GM23338 (cell line): ENCODE data around the gene YPEL4. TPM values are rescaled to one million over a fixed set of nuclear protein-coding genes. Genes with fewer than 3 reads are reported as not detected.

Experiments
- ATAC-seq: fragments of 200-7000 bp; cut with Tn5 transposase; 3 replicates; pipeline ENCODE4 v1.9.1; 2020
- DNase-seq: peaks from one replicate; pipeline ENCODE4 v3.0.0-alpha.2; 2015; ENCODE audit warnings: low spot score
- H2AFZ ChIP-seq: fragments of 200-600 bp; sonication (generic); 2 replicates; pipeline ENCODE4 v1.8.0; 2016; ENCODE audit warnings: antibody characterized with exemption, mild to moderate bottlenecking, moderate library complexity
- H3F3A ChIP-seq: fragments of 200-600 bp; sonication (generic); replicated peaks from 2 replicates; pipeline ENCODE4 v1.8.0; 2017; ENCODE audit warnings: antibody characterized with exemption, mixed run types, low read depth
- H3K27ac ChIP-seq: fragments of 200-600 bp; sonication (generic); 2 replicates; pipeline ENCODE4 v1.6.1; 2016; ENCODE audit warnings: low read depth
- H3K27me3 ChIP-seq: fragments of 200-600 bp; sonication (generic); 2 replicates; pipeline ENCODE4 v1.8.0; 2016; ENCODE audit warnings: mild to moderate bottlenecking, mixed run types, moderate library complexity; ENCODE audit not compliant: insufficient read depth
- H3K36me3 ChIP-seq: fragments of 200-600 bp; sonication (generic); 2 replicates; pipeline ENCODE4 v1.8.0; 2016; ENCODE audit warnings: mild to moderate bottlenecking; ENCODE audit not compliant: insufficient read depth
- H3K4me1 ChIP-seq: fragments of 200-600 bp; sonication (generic); 2 replicates; pipeline ENCODE4 v1.8.0; 2016; ENCODE audit warnings: mild to moderate bottlenecking, moderate library complexity; ENCODE audit not compliant: insufficient read depth
- H3K4me2 ChIP-seq: fragments of 200-600 bp; sonication (generic); 2 replicates; pipeline ENCODE4 v1.7.1; 2017; ENCODE audit warnings: mixed run types
- H3K4me3 ChIP-seq: fragments of 200-600 bp; sonication (generic); 2 replicates; pipeline ENCODE4 v1.6.1; 2016; ENCODE audit warnings: mixed run types
- H3K79me2 ChIP-seq: fragments of 200-600 bp; sonication (generic); replicated peaks from 2 replicates; pipeline ENCODE4 v1.8.0; 2017; ENCODE audit warnings: mild to moderate bottlenecking; ENCODE audit not compliant: insufficient read depth
- H3K9me2 ChIP-seq: fragments of 200-600 bp; sonication (generic); 2 replicates; pipeline ENCODE4 v1.8.0; 2017; ENCODE audit not compliant: insufficient read depth
- H4K20me1 ChIP-seq: fragments of 200-600 bp; sonication (generic); replicated peaks from 2 replicates; pipeline ENCODE4 v1.8.0; 2017; ENCODE audit warnings: mild to moderate bottlenecking; ENCODE audit not compliant: insufficient read depth
- H3K27ac Mint-ChIP-seq: 2 replicates; pipeline ENCODE4 v1.8.0; 2020; ENCODE audit warnings: inconsistent platforms, mild to moderate bottlenecking, moderate library complexity, mixed read lengths
- H3K27me3 Mint-ChIP-seq: 3 replicates; pipeline ENCODE4 v1.8.0; 2022; ENCODE audit warnings: low read depth, mild to moderate bottlenecking, moderate library complexity, mixed read lengths, inconsistent platforms; ENCODE audit not compliant: insufficient read depth, poor library complexity
- H3K36me3 Mint-ChIP-seq: 3 replicates; pipeline ENCODE4 v1.8.0; 2021; ENCODE audit warnings: low read depth, mild to moderate bottlenecking, inconsistent platforms, moderate library complexity, mixed read lengths
- H3K4me1 Mint-ChIP-seq: 3 replicates; pipeline ENCODE4 v1.8.0; 2020; ENCODE audit warnings: mild to moderate bottlenecking, inconsistent platforms, mixed read lengths
- H3K4me3 Mint-ChIP-seq: 3 replicates; pipeline ENCODE4 v1.8.0; 2021; ENCODE audit warnings: moderate library complexity, mild to moderate bottlenecking, inconsistent platforms, mixed read lengths
- H3K9me3 Mint-ChIP-seq: 3 replicates; pipeline ENCODE4 v1.8.0; 2020; ENCODE audit warnings: moderate library complexity, mild to moderate bottlenecking, inconsistent platforms, mixed read lengths
- CREB1 ChIP-seq: fragments of 250-450 bp; sonication (Bioruptor Pico); IDR thresholded peaks from 2 replicates; pipeline ENCODE4 v1.5.0; 2020; ENCODE audit warnings: low read depth, mild to moderate bottlenecking, moderate library complexity
- CTCF ChIP-seq, 2 experiments: fragments of 200-600 bp in 1 of 2; sonication (generic) in 1 of 2; conservative IDR thresholded peaks; 2 replicates each; pipeline versions ENCODE4 v1.5.1 to v1.6.1; 2016 to 2017; ENCODE audit warnings: antibody characterized with exemption in 2 of 2, low read depth in 2 of 2, mild to moderate bottlenecking in 2 of 2, moderate library complexity in 1 of 2
- ETS1 ChIP-seq: IDR thresholded peaks from 2 replicates; pipeline ENCODE4 v1.6.1; 2016; ENCODE audit warnings: antibody characterized with exemption
- EZH2 ChIP-seq: fragments of 200-600 bp; sonication (generic); IDR thresholded peaks from one replicate; pipeline ENCODE4 v1.8.0; 2017; ENCODE audit warnings: antibody characterized with exemption, mild to moderate bottlenecking, low read depth; ENCODE audit not compliant: unreplicated experiment
- EZH2phosphoT487 ChIP-seq: fragments of 200-600 bp; sonication (generic); IDR thresholded peaks from one replicate; pipeline ENCODE4 v1.8.1; 2018; ENCODE audit warnings: antibody characterized with exemption; ENCODE audit not compliant: unreplicated experiment
- JUNB ChIP-seq: IDR thresholded peaks from one replicate; pipeline ENCODE4 v1.6.1; 2016; ENCODE audit warnings: antibody characterized with exemption; ENCODE audit not compliant: unreplicated experiment
- NANOG ChIP-seq: IDR thresholded peaks from 2 replicates; pipeline ENCODE4 v1.6.1; 2016; ENCODE audit warnings: antibody characterized with exemption, borderline replicate concordance
- POLR2AphosphoS5 ChIP-seq: IDR thresholded peaks from 2 replicates; pipeline ENCODE4 v1.6.1; 2016; ENCODE audit warnings: antibody characterized with exemption, low read depth
- REST ChIP-seq: IDR thresholded peaks from one replicate; pipeline ENCODE4 v1.6.1; 2018; ENCODE audit warnings: antibody characterized with exemption; ENCODE audit not compliant: unreplicated experiment
- STAT1 ChIP-seq: IDR thresholded peaks from one replicate; pipeline ENCODE4 v1.6.1; 2016; ENCODE audit warnings: antibody characterized with exemption; ENCODE audit not compliant: unreplicated experiment
- ZNF114 ChIP-seq: fragments of 250-450 bp; sonication (Bioruptor Pico); IDR thresholded peaks from 2 replicates; pipeline ENCODE4 v1.5.0; 2020; ENCODE audit warnings: mild to moderate bottlenecking, moderate library complexity
- ZNF331 ChIP-seq: fragments of 250-450 bp; sonication (Bioruptor Pico); IDR thresholded peaks from 2 replicates; pipeline ENCODE4 v1.5.0; 2020; ENCODE audit warnings: low read depth, mild to moderate bottlenecking, moderate library complexity
- ZNF462 ChIP-seq: fragments of 250-450 bp; sonication (Bioruptor Pico); IDR thresholded peaks from 2 replicates; pipeline ENCODE4 v1.5.0; 2020; ENCODE audit warnings: mild to moderate bottlenecking, moderate library complexity
- polyA plus RNA-seq: library from polyadenylated mRNA; unstranded; fragments of >200 nt; fragmentation: Nextera tagmentation; extraction: Ambion mirVana; gene quantifications from 2 replicates; pipeline ENCODE4 v1.2.1, GENCODE V29; 2016
- total RNA-seq: library from RNA; depleted of rRNA; stranded (reverse); fragments of >200 nt; shearing (Covaris generic); gene quantifications from 2 replicates; pipeline ENCODE4 v1.2.3, GENCODE V29; 2014

Gene YPEL4
- total and polyA plus RNA-seq, 2 experiments from 2014 or later, result 1.1 TPM; not detected in 1

- no peak for ATAC-seq
- H3K9me2 ChIP-seq, result peaks cover 10% of the 10 kb centered on the region
- H3K4me3 ChIP-seq, result no peak overlapping the region
- H3K79me2 ChIP-seq, result peaks cover 5% of the 10 kb centered on the region
- Mint-ChIP-seq H3K36me3 (peaks cover under 1% of the 10 kb centered on the region; the same call in 1 of the 3 replicates), H3K4me3 (peak overlapping the region; percentile 7; the same call in 1 of the 3 replicates), H3K27me3 (peaks cover 58% of the 10 kb centered on the region), H3K4me1 (peaks cover 49% of the 10 kb centered on the region), H3K27ac (peak overlapping the region; percentile 49; the same call in 1 of the 2 replicates), H3K9me3 (peaks cover 13% of the 10 kb centered on the region)
- H3K4me2 ChIP-seq, result peak overlapping the region; percentile 35
- no peak overlapping the region for H2AFZ ChIP-seq
- no peaks in the 10 kb centered on the region for H3K36me3 ChIP-seq
- no peak for DNase-seq
- no peak for TF ChIP-seq REST
- no peak for TF ChIP-seq JUNB
- TF ChIP-seq ZNF331 (CRISPR knock-in tag), result no peak
- no peak for TF ChIP-seq ETS1
- TF ChIP-seq NANOG, result no peak
- TF ChIP-seq ZNF114 (CRISPR knock-in tag), result no peak
- no peak for TF ChIP-seq CREB1 (CRISPR knock-in tag)
- TF ChIP-seq ZNF462 (CRISPR knock-in tag), result no peak
- no peak for TF ChIP-seq CTCF (conservative IDR thresholded peaks at IDR 0.05; ENCODE audit: low read depth in 2 of 2)
- TF ChIP-seq EZH2phosphoT487, result no peak
- no peak for TF ChIP-seq STAT1
- TF ChIP-seq EZH2, result no peak
- TF ChIP-seq POLR2AphosphoS5, result no peak
- 0 out of 2 replicates have a peak overlapping the region, but pooled peaks have one; percentile 3 for H3K27ac ChIP-seq
- H3K27me3 ChIP-seq, result peaks cover 40% of the 10 kb centered on the region
- H4K20me1 ChIP-seq, result peaks cover 2% of the 10 kb centered on the region; the same call in 1 of the 2 replicates
- peaks cover 27% of the 10 kb centered on the region for H3K4me1 ChIP-seq
- H3F3A ChIP-seq, result peaks cover 14% of the 10 kb centered on the region
Observed at GRCh38 chr11:57653163-57653562, 3.5 kb upstream of the YPEL4 start.
